Stimulated activated CD4-positive, alpha-beta T cell treated with anti-CD3 and anti-CD28 coated beads, Interleukin-4, amount 100 ng/mL, for 4 hours (primary cell): ENCODE data around the gene SPTAN1.
A peak's percentile ranks its signal among the peaks of the same experiment; 100 is the strongest.
"Not testable (repeated sequence)": the region's sequence is repeated elsewhere in the genome, so short reads cannot be mapped to it uniquely, and the experiment has no call there.

Source experiments
- DNase-seq, 2 experiments: peaks; one replicate each; pipeline ENCODE4 v3.0.0-alpha.2; 2020

The SPTAN1 gene

DNA sequence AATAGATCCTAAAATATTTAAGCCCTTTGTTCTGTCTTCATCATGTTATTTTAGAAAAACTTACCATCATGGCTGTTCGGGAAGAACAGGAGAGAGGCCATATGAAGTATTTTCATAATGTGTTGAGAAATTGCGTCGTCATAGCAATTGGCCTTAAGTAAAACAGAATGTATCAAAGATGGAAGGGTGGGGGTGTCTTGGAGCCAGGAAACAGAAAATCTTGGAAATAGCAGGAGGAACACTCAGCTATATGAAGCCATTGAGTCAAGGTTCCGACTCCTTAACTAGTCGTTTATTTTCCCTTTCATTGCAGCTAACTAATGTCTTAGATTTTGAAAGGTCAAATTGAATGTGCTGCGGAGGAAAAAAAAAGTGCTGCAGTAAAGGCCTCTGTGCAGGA is 1.3 kb downstream of the SPTAN1 start:
- no peak for DNase-seq

DNA sequence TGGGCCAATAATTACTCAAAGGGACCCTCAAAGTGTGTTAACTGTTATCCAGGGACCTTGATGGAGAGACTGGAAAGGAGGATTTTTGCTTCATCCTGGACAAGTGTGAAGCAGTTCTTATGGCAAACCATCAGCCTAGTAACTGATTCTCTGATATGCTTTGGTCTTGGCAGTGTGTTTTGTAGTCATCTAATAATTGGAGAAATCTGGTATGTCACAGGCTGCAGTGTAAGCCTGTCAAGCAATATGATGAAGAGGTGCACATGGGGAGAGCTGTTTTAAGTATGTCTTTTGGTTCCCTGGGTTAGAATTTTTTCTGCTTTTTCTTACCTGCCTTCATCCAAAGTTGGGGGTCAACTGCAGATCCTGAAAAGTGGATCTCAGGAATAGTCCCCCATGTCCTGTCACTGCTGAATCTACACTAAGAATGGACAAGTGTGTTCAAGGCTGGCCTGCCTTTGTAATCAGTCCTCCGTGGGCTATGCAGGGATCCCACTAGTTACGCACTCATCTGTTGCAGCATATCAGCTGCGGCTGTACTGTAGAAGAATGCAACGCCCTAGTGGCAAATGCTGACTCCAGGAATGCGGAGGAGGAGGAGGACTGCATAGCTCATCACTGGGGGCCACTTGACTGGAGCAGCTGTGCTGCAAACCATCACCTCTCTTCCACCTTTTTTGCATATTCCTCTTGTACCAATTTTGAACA is 1.9 kb downstream of the SPTAN1 start:
- peak; percentile 12 to 17 for DNase-seq

DNA sequence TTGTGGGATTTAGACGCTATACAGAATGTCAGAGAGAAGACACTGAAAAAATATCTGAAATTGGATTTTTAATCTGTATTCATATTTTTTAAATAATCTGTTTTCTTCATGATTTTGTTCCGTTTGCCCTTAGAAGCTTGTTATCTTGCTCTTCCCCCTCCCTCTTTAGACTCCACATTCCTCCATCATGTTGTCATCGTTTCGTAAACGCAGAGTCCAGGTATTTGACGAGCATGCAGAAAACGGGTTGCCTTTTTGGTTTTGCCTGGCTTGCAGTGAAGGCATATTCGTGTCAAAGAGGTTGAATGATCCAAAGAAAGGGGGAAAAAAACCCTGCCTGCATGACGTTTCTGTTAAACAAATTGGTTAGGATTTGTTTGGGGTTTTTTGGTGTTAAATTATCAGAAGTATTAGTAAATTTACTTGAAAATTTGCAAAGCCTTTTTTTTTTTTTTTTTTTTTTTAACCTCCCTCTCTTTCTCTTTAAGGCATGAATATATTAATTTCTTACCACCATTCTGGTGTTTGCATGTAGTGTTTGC is 2.9 kb downstream of the SPTAN1 start:
- no peak for DNase-seq

DNA sequence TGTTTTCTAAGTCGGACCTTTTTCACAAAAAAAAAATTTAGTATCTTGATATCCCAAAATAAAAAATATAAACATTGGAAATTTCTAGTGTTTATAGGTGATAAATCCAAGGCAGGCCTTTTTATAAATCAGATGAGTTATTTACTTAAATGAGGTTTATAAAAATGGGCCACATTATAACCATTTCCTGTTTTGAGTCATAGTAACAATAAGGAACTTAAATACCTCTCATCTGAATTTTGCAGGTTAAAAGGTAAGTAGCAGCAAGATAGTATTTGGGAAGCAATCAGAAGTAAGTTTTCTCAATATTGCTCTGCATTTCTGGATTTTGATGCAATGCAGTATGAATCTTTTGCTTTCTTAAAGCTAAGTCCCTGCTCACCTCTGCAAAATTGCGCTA is 3.9 kb downstream of the SPTAN1 start:
- DNase-seq = no peak

DNA sequence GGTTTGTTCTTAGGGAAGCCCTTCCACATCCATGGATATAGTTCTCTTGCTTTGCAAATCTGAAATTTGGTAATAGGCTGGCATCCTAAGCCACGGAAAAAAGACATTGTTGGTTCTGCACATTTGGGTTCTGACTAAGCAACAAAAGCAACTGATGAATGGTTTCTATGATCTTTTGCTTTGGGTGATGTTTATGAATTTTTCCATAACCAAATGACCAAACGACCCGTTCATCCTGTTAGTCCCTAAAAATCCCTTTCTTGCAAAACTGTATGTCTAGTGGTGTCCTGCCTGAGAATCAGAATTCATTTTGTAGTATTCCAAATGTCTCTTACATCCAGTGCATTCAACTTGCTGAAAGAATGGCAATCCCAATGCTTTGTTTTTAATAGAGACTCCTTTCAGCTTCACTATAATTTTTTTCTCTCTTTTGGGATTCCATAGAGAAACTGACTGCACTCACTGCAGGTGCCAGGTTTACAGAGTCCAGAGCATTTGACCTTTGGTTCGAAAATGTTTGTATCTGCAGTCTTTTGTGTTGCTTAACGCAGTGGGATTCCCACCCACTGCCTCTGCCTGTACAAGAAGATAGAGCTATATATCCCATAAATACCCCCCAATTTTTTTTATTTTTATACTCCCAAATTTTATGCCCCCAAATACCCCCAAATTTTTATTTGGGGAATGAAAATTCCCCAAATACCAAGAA is 4.7 kb downstream of the SPTAN1 start:
- DNase-seq = no peak

DNA sequence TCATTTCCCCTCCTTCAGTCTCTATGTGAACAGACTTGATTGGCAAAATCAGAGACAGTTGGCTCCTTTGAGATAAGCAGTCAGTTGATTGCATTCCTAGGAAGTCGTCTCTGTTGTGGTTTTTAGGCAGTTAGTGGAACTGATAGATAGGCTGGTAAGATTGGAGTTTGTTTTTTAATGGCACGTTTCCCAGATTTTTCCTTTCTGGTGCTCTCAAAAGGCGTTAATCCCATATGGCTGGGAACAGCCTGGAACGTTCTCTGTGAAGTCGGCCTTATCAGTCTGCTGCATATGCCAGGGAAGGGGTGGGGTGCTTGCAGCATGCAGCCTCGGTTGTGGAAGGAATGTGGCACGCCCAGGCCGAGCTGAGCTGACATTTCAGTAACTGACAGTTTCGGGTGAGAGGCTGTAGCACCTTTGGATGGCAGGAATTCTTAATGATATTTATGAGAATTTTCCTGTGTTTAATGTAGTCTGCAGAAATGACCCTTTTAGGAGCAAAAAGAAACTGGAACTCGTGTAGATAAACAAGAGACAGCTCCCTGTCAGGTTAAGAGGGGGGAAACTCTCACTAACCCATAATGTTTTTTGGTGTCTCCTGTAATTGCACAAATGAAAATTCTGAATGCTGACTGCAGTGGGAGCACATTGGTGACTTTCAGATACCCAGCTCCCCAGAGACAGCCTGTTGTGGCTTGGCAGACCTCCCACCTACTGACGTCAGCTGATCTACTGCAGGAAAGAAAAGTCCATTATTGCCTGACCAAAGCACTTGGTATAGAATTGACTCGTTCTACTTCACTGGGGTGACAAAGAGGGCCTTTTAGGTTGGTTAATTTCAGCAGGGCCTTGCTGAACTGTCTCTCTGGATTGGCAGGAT is 6.3 kb downstream of the SPTAN1 start:
- DNase-seq = peak in 1 of 2 experiments; percentile 19

DNA sequence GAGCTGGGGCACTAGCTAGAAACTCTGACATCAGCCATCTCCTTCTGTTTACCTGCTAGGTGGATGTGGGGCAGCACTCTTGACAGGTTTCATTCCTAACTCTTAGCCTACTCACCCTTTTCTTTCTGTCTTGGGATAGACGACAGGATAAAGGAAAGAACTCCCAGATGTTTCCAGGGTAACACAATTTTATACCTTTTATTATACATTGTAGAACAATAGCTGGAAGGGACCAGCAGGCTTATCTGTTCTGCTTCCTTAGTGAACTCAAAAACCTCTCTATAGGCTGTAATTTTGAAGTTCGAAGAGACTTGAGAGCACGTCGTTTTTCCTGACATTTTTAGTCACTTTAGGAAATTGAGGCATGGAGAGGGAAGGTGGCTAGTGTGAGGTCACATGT is 13.2 kb downstream of the SPTAN1 start:
- no peak for DNase-seq

DNA sequence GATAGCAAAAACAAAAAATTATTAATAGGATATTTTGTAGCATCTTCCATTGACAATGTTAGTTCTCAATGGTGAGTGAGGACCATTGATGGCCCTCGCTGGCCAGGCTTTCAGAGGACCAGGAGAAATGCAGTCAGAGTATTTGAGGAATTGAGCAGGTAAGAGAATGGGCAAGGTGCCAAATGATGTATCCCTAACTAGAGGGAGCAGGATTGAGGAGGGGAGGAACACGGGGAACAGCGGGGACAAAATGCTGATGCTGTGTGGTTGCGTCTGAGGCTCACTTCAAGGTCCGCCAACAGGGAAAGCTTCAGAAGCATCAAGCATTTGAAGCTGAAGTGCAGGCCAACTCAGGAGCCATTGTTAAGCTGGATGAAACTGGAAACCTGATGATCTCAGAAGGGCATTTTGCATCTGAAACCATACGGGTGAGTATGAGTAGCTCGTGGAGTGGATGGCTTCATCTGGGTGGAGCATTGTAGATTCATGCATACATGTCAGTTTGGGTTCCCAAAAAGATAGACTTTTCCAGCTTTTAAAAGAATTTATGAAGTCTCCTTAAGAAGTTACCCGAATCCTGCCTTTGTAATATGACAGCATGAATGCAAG is 16.2 kb downstream of the SPTAN1 start:
- no peak for DNase-seq

DNA sequence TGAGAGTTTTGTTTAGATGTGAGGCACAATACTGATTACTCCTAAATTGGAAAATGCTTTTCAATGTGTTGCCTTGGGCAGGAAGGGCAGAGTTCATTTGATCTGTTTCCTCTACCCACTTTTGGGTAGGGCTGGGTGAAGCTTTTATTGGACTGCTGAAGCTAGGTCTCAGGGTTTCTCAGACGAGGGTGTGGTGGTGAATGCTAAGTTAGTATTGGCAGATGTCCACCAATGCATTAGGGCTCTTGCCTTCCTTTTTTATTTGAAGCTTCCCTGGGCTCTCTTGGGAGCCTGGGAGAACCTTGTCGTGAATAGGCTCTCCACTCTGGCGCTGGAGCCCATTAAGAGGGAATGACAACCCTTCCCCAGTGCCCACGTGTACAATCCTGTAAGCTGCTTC is 23.1 kb downstream of the SPTAN1 start:
- no peak for DNase-seq

DNA sequence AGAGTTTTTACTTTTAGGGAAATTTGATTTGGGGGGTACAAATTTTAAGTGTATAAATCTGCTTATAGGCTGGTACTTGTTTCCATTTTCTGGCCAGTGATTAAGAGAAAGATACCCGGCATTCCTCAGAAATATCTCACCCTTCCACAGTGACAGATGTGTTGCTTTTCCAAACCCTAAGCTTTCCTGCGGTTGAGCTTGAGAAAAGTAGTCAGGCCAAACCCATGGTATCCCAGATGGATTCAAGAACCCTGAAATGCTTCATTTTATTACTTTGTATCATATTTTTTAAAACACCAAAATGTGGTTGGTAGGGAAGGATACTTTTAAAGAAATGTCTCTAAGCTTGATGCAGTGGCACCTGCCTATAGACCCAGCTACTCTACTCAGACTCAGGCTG is 23.5 kb downstream of the SPTAN1 start:
- no peak for DNase-seq

DNA sequence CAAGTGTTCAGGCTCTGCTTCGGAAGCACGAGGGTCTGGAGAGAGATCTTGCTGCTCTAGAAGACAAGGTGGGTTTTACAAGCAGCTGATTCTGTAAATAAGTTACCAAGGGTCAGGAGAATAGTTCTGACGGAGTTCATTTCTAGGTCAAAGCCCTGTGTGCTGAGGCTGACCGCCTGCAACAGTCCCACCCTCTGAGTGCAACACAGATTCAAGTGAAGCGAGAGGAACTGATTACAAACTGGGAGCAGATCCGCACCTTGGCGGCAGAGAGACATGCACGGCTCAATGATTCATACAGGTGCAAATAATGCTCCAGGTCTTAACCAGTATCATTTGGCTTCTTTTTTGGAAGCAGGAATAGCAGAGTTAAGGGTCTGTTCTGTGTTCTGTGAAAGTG is 24.8 kb downstream of the SPTAN1 start:
- no peak for DNase-seq

DNA sequence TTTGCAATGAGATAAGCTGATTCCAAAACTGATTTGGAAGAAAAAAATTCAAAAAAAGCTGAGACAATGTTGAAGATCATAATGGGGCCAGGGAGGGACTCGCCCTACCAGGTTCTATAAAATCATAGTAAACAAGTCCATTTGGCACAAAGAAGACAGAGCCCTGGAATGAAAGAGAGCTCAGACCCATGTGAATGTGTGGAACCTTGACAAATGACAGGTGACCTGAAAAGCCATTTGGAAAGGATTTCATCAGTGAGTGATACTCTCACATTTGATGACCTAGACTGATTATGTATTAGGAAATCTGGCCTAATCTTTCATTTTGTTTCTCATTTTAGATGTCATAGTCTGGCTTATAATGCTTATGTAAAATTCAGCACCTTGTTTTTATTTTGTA is 26.8 kb downstream of the SPTAN1 start:
- no peak for DNase-seq

DNA sequence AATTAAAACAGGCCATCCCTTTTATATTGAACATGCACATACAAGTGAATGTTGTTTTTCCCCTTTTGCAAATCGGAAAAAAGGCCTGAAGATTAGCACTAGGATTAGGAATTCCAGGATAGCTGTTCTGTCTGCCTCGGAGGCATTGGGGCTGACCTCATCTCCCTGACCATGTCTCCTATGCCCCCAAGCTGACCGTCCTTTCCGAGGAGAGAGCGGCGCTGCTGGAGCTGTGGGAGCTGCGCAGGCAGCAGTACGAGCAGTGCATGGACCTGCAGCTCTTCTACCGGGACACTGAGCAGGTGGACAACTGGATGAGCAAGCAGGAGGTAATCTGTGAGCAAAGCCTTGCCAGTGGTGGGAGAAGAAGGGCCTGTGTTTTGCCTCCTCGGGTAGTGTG is 28.3 kb downstream of the SPTAN1 start:
- no peak for DNase-seq

DNA sequence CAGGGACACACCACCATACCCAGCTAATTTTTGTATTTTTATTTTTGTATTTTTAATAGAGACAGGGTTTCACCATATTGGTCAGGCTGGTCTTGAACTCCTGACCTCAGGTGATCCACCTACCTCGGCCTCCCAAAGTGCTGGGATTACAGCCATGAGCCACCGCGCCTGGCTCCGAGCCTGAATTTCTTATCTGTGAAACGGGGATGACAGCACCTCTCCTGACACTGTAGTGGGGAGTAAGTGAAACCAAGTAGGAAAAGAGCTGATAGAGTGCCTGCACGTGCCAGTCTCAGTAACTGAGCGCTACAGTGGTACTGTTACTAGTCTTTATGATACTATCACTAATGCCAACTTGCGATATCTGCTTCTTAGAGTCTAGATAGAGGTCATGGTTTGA is 32.8 kb downstream of the SPTAN1 start:
- DNase-seq = not testable (repeated sequence)

DNA sequence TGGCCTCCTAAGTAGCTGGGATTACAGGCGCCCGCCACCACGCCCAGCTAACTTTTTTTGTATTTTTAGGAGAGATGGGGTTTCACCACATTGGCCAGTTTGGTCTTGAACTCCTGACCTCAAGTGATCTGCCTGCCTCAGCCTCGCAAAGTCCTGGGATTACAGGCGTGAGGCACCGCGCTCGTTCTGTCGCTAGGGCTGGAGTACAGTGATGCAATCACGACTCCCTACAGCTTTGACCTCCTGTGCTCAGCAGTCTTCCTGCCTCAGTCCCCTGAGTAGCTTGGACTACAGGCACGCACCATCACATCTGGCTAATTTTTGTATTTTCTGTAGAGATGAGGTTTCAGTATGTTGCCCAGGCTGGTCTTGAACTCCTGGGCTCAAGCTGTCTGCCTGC is 34.5 kb downstream of the SPTAN1 start:
- not testable (repeated sequence) for DNase-seq

DNA sequence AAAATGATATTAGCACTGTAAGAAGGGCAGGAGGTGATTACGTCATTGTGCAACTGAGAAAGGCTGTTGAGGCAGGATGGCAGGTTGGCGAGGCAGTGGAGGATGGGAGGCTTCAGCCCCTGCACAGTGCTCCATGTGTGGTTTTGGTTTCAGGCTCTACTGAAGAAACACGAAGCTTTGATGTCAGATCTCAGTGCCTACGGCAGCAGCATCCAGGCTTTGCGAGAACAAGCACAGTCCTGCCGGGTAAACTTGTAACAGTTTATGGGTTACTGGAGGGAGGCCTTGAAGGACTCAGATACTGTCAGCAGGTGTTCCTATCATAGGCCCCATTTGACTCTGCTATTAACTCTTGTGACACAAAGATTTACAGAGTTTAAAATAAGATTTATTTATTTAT is 35.1 kb downstream of the SPTAN1 start:
- DNase-seq = peak; percentile 34 to 41

DNA sequence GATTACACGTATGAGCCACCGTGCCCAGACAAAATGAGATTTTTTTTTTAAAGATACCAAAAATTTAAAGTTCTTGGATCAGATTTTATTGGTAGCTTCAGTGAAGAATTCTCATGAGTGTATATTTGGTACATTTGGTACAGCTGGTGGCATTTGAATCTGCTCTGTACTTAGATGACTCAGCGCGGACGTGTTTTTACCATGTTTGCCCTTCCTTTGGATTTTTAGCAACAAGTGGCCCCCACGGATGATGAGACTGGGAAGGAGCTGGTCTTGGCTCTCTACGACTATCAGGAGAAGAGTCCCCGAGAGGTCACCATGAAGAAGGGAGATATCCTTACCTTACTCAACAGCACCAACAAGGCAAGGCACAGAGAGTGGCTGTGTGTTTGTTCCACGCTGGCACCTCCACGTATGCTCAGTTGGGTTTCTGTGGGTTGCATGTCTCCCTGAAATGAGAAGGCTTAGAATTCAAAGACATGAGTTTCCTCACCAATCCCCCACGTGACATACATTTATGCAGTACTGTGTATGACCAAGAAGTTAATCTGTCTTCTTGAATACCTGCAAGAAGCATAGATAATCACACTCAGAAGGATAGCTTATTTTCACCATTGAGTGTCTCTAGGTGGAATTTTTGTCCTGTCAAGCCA is 36.3 kb downstream of the SPTAN1 start:
- no peak for DNase-seq

DNA sequence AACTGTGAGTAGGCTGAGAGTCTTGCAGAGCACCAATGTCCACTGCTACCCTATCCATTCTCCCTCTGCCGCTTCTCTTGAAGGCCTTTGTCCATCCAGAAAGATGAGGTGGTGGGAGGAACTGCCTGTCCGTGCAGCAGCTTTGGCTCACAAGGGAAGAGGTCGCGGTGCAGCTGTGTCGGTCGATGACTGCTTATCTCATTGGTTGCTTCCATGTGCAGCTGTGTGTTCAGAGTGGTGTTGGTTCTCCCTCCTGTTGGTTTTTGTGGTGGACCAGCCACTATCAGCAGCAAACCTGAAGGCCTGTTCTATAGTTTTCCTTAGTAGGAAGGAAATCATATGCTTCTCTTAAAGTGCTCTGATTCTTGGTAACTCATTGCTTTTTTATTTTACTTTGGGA is 40.7 kb downstream of the SPTAN1 start:
- no peak for DNase-seq

DNA sequence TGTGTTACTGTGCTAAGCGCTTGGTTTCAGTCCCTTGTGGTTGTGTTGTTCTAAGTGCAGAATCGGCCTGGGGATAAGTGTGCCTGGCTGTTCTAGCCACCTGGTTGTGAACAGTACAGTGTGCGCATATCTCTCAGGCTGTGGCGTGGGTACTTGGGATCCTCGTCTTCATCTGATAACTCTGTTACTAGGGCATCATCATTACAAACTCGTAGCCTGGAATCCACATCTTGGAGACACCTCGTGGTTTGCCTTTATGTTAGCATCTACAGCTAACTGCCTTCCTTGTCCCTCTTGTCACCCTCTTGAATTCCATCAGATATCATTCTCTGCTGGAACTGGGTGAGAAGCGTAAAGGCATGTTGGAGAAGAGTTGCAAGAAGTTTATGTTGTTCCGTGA is 41.5 kb downstream of the SPTAN1 start:
- no peak for DNase-seq

DNA sequence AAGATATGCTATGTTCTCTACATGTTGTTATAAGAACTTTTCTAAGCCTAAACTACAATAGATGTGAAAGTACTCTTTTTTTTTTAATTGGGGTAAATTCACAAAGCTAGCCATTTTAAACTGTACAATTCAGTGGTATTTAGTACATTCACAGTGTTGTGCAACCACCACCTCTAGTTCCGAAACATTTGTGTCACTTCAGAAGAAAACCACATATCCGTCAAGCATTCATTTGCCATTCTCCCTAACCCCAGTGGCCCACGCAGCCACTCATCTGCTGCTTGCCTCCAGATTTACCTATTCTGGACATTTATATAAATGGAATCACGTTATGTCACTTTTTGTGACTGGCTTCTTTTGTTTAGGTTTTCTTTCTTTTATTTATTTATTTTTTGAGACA is 43.1 kb downstream of the SPTAN1 start:
- no peak for DNase-seq

DNA sequence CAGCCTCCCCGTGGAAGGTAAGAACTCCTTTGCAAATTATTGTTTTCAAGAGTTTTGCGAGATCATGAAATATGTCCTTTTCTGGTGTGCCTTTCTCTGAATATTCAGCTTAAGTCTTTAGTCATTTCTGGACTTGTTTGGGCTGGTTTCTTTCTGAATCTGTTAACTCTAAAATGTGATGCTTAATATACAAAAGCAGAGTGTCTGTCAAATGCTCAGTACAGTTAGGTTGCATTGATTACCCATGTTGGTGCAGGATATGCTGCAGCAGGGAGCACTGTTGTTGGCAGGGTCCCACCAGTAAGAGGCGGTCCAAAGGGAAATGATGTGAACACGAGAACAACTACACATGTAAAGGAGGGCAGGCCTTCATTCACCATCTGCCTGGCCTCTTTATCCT is 47.7 kb downstream of the SPTAN1 start:
- no peak for DNase-seq

DNA sequence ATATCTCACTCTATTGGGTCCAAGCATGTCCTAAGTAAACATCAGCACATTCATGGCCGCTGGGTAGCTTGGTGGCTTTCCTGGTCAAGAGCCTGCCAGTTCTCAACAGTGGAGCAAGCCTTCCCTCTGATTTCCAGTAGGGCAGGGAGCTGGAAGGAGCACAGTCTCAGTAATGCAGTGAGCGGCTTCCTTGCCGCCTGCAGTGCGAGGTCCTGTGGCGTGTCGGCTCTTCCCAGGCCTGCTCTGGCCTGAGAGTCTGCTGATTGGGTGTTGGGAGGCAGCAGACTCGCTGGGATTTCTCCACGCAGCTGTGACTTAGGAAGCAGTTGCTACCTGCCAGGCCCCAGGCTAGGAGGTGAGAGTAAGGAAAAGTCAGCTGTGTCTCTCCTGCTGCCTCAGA is 51.3 kb downstream of the SPTAN1 start:
- no peak for DNase-seq
